K562 (cell line): ENCODE measurements around the gene SNX9. TPM values are rescaled to one million over a fixed set of nuclear protein-coding genes. Genes with fewer than 3 reads are reported as not detected.

Source experiments
- BDP1 ChIP-seq: IDR thresholded peaks from 3 replicates; pipeline ENCODE4 v1.6.1; 2011; ENCODE audit not compliant: insufficient read length, insufficient read depth
- C11orf30 ChIP-seq: fragments of 450-650 bp; IDR thresholded peaks from 2 replicates; pipeline ENCODE4 v1.6.1; 2016; ENCODE audit warnings: low read depth, mild to moderate bottlenecking
- CBFA2T2 ChIP-seq: fragments of 450-650 bp; conservative IDR thresholded peaks from 2 replicates; pipeline ENCODE4 v1.6.1; 2017; ENCODE audit warnings: mild to moderate bottlenecking
- CBFA2T3 ChIP-seq: fragments of 450-650 bp; IDR thresholded peaks from 2 replicates; pipeline ENCODE4 v1.6.1; 2017
- CREM ChIP-seq: IDR thresholded peaks from 2 replicates; pipeline ENCODE4 v1.6.1; 2014; ENCODE audit warnings: antibody characterized with exemption, low read depth
- ELF1 ChIP-seq: fragments of 200-800 bp; sonication (Bioruptor generic); IDR thresholded peaks from 2 replicates; pipeline ENCODE4 v1.6.1; 2016; ENCODE audit warnings: missing genetic modification characterization, missing compliant biosample characterization
- ERF ChIP-seq: fragments of 450-650 bp; formaldehyde crosslinking; IDR thresholded peaks from 2 replicates; pipeline ENCODE4 v1.4.0; 2020; ENCODE audit warnings: mild to moderate bottlenecking, mixed read lengths
- FOXA3 ChIP-seq, 2 experiments: fragments of 450-650 bp in 1 of 2; sonication (generic) in 1 of 2; formaldehyde crosslinking; IDR thresholded peaks in 1 of 2; conservative IDR thresholded peaks in 1 of 2; 2 replicates each; pipeline versions ENCODE4 v1.4.0 to v1.8.0; 2020 to 2022; ENCODE audit warnings: mild to moderate bottlenecking in 2 of 2, missing genetic modification reagents in 1 of 2
- FOXP1 ChIP-seq: sonication (generic); formaldehyde crosslinking; IDR thresholded peaks from 2 replicates; pipeline ENCODE4 v1.8.0; 2022; ENCODE audit warnings: mild to moderate bottlenecking, missing genetic modification reagents
- GATAD2A ChIP-seq: fragments of 450-650 bp; IDR thresholded peaks from 2 replicates; pipeline ENCODE4 v1.6.1; 2017
- HDAC1 ChIP-seq, 2 experiments: fragments of 450-650 bp; IDR thresholded peaks; 2 replicates each; pipeline ENCODE4 v1.6.1; 2016 to 2017; ENCODE audit warnings: inconsistent platforms in 1 of 2, mild to moderate bottlenecking in 1 of 2, moderate library complexity in 1 of 2
- HEY1 ChIP-seq: fragments of 250-450 bp; sonication (Bioruptor Pico); IDR thresholded peaks from 2 replicates; pipeline ENCODE4 v1.5.0; 2020; ENCODE audit warnings: mild to moderate bottlenecking, moderate library complexity, borderline replicate concordance
- MEF2D ChIP-seq: conservative IDR thresholded peaks from 2 replicates; pipeline ENCODE4 v1.6.1; 2016; ENCODE audit warnings: low read depth, missing genetic modification characterization, missing compliant biosample characterization
- MEIS2 ChIP-seq: fragments of 450-650 bp; IDR thresholded peaks from 2 replicates; pipeline ENCODE4 v1.6.1; 2014; ENCODE audit warnings: mild to moderate bottlenecking; ENCODE audit not compliant: partially characterized antibody
- MXI1 ChIP-seq: IDR thresholded peaks from 2 replicates; pipeline ENCODE4 v1.6.1; 2011; ENCODE audit warnings: low read depth, mild to moderate bottlenecking, improper control_type of control experiment, low read length
- NFE2 ChIP-seq: IDR thresholded peaks from 2 replicates; pipeline ENCODE4 v1.6.1; 2014; ENCODE audit warnings: antibody characterized with exemption, low read depth
- PML ChIP-seq: IDR thresholded peaks from 2 replicates; pipeline ENCODE4 v1.6.1; 2012; ENCODE audit warnings: low read length, inconsistent platforms
- POLR2AphosphoS2 ChIP-seq: IDR thresholded peaks from 2 replicates; pipeline ENCODE4 v1.6.1; 2012; ENCODE audit warnings: low read length, improper control_type of control experiment
- SMARCA4 ChIP-seq: fragments of 450-650 bp; IDR thresholded peaks from 2 replicates; pipeline ENCODE4 v1.6.1; 2016
- SOX6 ChIP-seq: fragments of 450-650 bp; IDR thresholded peaks from 2 replicates; pipeline ENCODE4 v1.6.1; 2014; ENCODE audit warnings: mild to moderate bottlenecking
- TEAD4 ChIP-seq, 2 experiments: sonication (generic) in 1 of 2; formaldehyde crosslinking in 1 of 2; IDR thresholded peaks; 2 replicates each; pipeline versions ENCODE4 v1.6.1 to v1.8.0; 2012 to 2022; ENCODE audit warnings: borderline replicate concordance in 1 of 2, inconsistent platforms in 1 of 2, low read length in 1 of 2, mild to moderate bottlenecking in 1 of 2, missing genetic modification reagents in 1 of 2
- ZBED1 ChIP-seq: IDR thresholded peaks from 2 replicates; pipeline ENCODE4 v1.6.1; 2014
- ZNF347 ChIP-seq: fragments of 450-650 bp; formaldehyde crosslinking; IDR thresholded peaks from 2 replicates; pipeline ENCODE4 v1.4.0; 2020; ENCODE audit warnings: low read depth, mild to moderate bottlenecking, moderate library complexity
- polyA plus RNA-seq, 8 experiments: library from polyadenylated mRNA; depleted of rRNA in 4 of 8; stranded (reverse) in 5 of 8; unstranded in 3 of 8; fragments of >200 nt; fragmentation: Nextera tagmentation in 2 of 8; fragmentation: Illumina TruSeq in 1 of 8; extraction: Ambion mirVana in 2 of 8; extraction: Trizol in 1 of 8; gene quantifications; 2 replicates each; pipeline versions ENCODE4 v1.2.1 to v1.2.3, GENCODE V29; 2011 to 2014; ENCODE audit warnings: inconsistent platforms in 1 of 8, missing spikeins in 1 of 8
- total RNA-seq, 7 experiments: library from RNA; depleted of rRNA in 6 of 7; stranded (reverse); fragments of >200 nt in 6 of 7; fragmentation: Illumina TruSeq in 2 of 7; extraction: Trizol in 2 of 7; gene quantifications; 2 replicates each; pipeline versions ENCODE4 v1.2.1 to v1.2.3, GENCODE V29; 2011 to 2021; ENCODE audit warnings: low replicate concordance in 1 of 7
- TF ChIP-seq, protein P1 (sequence below): sonication (generic); formaldehyde crosslinking; IDR thresholded peaks from 2 replicates; pipeline ENCODE4 v1.8.0; 2023; ENCODE audit warnings: missing genetic modification reagents, mild to moderate bottlenecking, borderline replicate concordance
- TF ChIP-seq, protein P2 (sequence below): fragments of 450-650 bp; formaldehyde crosslinking; IDR thresholded peaks from 2 replicates; pipeline ENCODE4 v1.4.0; 2020; ENCODE audit warnings: mild to moderate bottlenecking
- TF ChIP-seq, protein P3 (sequence below): sonication (generic); formaldehyde crosslinking; IDR thresholded peaks from 2 replicates; pipeline ENCODE4 v1.5.0; 2020; ENCODE audit warnings: missing genetic modification reagents

SNX9 gene
- total and polyA plus RNA-seq, 9 of the 15 experiments (the other 6 are each of a cell fraction or from before 2014, with no cell fraction given) = 6.0 to 81.7 (median 57.1) TPM

DNA sequence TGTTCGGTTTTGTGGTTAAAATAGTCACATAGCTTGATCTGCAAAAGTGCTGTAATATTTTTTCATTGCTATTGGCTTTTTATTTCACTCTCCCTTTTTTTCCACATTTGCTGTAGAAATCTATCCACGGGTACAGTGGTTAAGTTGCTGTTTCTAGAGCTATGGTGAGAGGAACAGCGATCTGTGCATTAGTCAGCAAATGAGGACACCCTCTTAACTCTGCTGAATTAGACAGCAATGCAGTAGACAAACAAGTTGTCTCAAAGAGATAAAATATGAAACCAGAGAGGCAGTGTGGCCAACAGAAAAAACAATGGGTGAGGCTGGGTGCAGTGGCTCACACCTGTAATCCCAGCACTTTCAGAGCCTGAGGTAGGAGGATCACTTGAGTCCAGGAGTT is 141.1 kb downstream of the SNX9 start (continued):
- TF ChIP-seq, protein P1, sequence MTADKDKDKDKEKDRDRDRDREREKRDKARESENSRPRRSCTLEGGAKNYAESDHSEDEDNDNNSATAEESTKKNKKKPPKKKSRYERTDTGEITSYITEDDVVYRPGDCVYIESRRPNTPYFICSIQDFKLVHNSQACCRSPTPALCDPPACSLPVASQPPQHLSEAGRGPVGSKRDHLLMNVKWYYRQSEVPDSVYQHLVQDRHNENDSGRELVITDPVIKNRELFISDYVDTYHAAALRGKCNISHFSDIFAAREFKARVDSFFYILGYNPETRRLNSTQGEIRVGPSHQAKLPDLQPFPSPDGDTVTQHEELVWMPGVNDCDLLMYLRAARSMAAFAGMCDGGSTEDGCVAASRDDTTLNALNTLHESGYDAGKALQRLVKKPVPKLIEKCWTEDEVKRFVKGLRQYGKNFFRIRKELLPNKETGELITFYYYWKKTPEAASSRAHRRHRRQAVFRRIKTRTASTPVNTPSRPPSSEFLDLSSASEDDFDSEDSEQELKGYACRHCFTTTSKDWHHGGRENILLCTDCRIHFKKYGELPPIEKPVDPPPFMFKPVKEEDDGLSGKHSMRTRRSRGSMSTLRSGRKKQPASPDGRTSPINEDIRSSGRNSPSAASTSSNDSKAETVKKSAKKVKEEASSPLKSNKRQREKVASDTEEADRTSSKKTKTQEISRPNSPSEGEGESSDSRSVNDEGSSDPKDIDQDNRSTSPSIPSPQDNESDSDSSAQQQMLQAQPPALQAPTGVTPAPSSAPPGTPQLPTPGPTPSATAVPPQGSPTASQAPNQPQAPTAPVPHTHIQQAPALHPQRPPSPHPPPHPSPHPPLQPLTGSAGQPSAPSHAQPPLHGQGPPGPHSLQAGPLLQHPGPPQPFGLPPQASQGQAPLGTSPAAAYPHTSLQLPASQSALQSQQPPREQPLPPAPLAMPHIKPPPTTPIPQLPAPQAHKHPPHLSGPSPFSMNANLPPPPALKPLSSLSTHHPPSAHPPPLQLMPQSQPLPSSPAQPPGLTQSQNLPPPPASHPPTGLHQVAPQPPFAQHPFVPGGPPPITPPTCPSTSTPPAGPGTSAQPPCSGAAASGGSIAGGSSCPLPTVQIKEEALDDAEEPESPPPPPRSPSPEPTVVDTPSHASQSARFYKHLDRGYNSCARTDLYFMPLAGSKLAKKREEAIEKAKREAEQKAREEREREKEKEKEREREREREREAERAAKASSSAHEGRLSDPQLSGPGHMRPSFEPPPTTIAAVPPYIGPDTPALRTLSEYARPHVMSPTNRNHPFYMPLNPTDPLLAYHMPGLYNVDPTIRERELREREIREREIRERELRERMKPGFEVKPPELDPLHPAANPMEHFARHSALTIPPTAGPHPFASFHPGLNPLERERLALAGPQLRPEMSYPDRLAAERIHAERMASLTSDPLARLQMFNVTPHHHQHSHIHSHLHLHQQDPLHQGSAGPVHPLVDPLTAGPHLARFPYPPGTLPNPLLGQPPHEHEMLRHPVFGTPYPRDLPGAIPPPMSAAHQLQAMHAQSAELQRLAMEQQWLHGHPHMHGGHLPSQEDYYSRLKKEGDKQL (CRISPR knock-in tag) = no peak
- TF ChIP-seq ERF (no peak), MXI1 (no peak), CREM (0 out of 2 replicates have a peak, but pooled peaks have one; percentile 9), C11orf30 (peak; percentile 78), HEY1 (CRISPR knock-in tag) (no peak), SMARCA4 (peak; percentile 75), FOXA3 (CRISPR knock-in tag; conservative IDR thresholded peaks at IDR 0.05 in 1 of 2, IDR thresholded peaks at IDR 0.05 in 1 of 2) (no peak), MEF2D (tag) (no peak), SOX6 (peak; percentile 75), BDP1 (no peak), GATAD2A (no peak), ZNF347 (CRISPR knock-in tag) (no peak), PML (no peak), POLR2AphosphoS2 (no peak), FOXP1 (CRISPR knock-in tag) (no peak), MEIS2 (peak; percentile 6), HDAC1 (IDR thresholded peaks at IDR 0.05) (0 out of 4 replicates have a peak, but pooled peaks of 1 of the 2 experiments have one; percentile 7), ELF1 (tag) (no peak), CBFA2T2 (peak; percentile 55), TEAD4 (IDR thresholded peaks at IDR 0.05; ENCODE audit: low read length) (peak; percentile 30; the same call in 1 of the 2 replicates), TEAD4 (CRISPR knock-in tag; IDR thresholded peaks at IDR 0.05; ENCODE audit: borderline replicate concordance) (no peak), CBFA2T3 (peak; percentile 75), NFE2 (peak; percentile 84), ZBED1 (no peak)
- TF ChIP-seq, protein P2, sequence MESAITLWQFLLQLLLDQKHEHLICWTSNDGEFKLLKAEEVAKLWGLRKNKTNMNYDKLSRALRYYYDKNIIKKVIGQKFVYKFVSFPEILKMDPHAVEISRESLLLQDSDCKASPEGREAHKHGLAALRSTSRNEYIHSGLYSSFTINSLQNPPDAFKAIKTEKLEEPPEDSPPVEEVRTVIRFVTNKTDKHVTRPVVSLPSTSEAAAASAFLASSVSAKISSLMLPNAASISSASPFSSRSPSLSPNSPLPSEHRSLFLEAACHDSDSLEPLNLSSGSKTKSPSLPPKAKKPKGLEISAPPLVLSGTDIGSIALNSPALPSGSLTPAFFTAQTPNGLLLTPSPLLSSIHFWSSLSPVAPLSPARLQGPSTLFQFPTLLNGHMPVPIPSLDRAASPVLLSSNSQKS (CRISPR knock-in tag) = no peak
- TF ChIP-seq, protein P3, sequence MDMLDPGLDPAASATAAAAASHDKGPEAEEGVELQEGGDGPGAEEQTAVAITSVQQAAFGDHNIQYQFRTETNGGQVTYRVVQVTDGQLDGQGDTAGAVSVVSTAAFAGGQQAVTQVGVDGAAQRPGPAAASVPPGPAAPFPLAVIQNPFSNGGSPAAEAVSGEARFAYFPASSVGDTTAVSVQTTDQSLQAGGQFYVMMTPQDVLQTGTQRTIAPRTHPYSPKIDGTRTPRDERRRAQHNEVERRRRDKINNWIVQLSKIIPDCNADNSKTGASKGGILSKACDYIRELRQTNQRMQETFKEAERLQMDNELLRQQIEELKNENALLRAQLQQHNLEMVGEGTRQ = no peak
